PFSK-1 (cell line): ENCODE data around the gene NPAS2.

Experiments used
- FOXP2 ChIP-seq: optimal IDR thresholded peaks from 2 replicates; pipeline ENCODE3; 2011; ENCODE audit warnings: borderline replicate concordance, control low read depth, inconsistent platforms; ENCODE audit not compliant: insufficient read depth; ENCODE audit errors: extremely low read length, extremely low read depth
- POLR2AphosphoS5 ChIP-seq: IDR thresholded peaks from 2 replicates; pipeline ENCODE4 v1.6.1; 2012; ENCODE audit warnings: low read depth, mild to moderate bottlenecking, control low read depth, low read length, moderate library complexity
- REST ChIP-seq, 2 experiments: IDR thresholded peaks; 2 replicates each; pipeline versions ENCODE4 v1.6.1 to v1.8.0; 2011 to 2012; ENCODE audit warnings: low read depth in 2 of 2, low read length in 2 of 2, control low read depth in 1 of 2, inconsistent platforms in 1 of 2, mild to moderate bottlenecking in 1 of 2, moderate library complexity in 1 of 2; ENCODE audit not compliant: insufficient read depth in 1 of 2
- SIN3A ChIP-seq: IDR thresholded peaks from 2 replicates; pipeline ENCODE4 v1.6.1; 2012; ENCODE audit warnings: mild to moderate bottlenecking, low read length, moderate library complexity, borderline replicate concordance; ENCODE audit not compliant: insufficient read depth
- TAF1 ChIP-seq: IDR thresholded peaks from 2 replicates; pipeline ENCODE4 v1.6.1; 2012; ENCODE audit warnings: low read length, control low read depth, borderline replicate concordance; ENCODE audit not compliant: insufficient read depth

The NPAS2 gene

DNA sequence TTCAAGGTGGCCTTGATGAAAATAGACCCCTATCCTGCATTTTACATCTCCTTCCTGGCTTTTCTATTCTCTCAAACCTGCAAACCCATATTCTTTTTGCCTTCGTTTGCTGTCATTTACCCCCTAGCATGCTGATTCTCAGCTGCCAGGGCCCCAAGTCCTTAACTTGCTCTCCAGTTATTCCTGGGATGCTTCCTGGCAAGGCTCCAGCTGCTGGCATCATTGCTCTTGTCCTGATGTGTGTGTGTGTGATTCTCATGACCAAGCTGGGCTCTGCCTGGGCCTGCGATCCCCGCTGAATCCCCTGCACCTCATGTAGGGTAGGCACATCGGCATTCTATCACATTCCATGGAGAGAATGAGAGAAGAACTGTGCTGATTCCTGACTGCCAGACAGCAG lies 11.9 kb downstream of the NPAS2 start:
- no peak for TF ChIP-seq REST (IDR thresholded peaks at IDR 0.05; ENCODE audit: insufficient read depth in 1 of 2, low read depth in 2 of 2, low read length in 2 of 2)
- TF ChIP-seq SIN3A, result no peak
- TF ChIP-seq POLR2AphosphoS5, result no peak
- no peak for TF ChIP-seq TAF1
- TF ChIP-seq FOXP2, result no peak

- TF ChIP-seq POLR2AphosphoS5 (no peak), REST (IDR thresholded peaks at IDR 0.05; ENCODE audit: insufficient read depth in 1 of 2, low read depth in 2 of 2, low read length in 2 of 2) (no peak), SIN3A (no peak), TAF1 (no peak), FOXP2 (no peak)
Observed at GRCh38 chr2:100832885-100833284, 12.9 kb downstream of the NPAS2 start.

DNA sequence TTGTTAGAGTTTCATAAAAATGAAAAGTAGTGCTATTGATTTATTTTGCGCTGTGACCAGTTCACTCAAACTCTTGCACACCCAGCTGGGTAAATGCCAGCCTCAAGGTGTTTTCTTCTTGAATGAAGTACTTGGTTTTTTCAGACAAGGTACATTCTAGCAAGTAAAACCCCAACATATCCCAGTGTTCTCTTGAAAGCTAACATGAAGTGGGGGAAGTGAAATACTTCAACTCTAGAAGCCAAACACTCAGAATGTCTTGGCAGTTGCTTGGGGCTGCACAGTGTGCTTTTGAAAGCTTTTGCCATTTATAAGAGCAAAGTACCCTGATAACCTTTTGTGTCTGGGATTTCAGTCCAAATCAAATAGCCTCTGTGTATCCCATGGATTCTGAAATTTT lies 13.4 kb downstream of the NPAS2 start:
- TF ChIP-seq SIN3A (no peak), TAF1 (no peak), POLR2AphosphoS5 (no peak), FOXP2 (no peak), REST (IDR thresholded peaks at IDR 0.05; ENCODE audit: insufficient read depth in 1 of 2, low read depth in 2 of 2, low read length in 2 of 2) (no peak)

DNA sequence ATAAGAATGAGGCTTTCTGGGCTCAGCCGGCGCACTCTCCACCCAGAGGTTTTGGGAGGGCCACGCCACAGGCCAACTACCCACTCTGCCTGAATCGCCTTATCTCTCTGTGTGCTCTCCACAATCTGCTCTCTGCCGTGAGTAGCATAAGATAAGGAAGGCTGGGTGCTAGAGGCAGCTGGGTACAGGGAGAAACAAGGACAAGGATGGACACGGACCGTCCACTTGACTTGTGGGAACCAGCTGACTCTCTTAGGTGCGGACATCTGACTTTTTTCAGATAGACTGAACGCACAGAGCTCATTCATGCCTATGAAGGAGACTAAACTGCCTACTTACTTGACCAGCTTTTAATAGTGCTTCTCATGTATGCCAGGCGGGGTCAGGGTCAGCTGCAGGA lies 14.3 kb downstream of the NPAS2 start:
- TF ChIP-seq SIN3A (no peak), POLR2AphosphoS5 (no peak), REST (IDR thresholded peaks at IDR 0.05; ENCODE audit: insufficient read depth in 1 of 2, low read depth in 2 of 2, low read length in 2 of 2) (no peak), TAF1 (no peak), FOXP2 (no peak)
